ENCODE results near the gene ASAP3.

Gene ASAP3

GRCh38 chr1:23449958-23450357 lies 34.0 kb downstream of the ASAP3 start:
- DNase-seq (ENCODE audit: low read depth), result no peak

GRCh38 chr1:23449306-23449705 lies 34.7 kb downstream of the ASAP3 start:
- no peak overlapping the region for H3K4me3 ChIP-seq (ENCODE audit: low read depth, low read length)

More at GRCh38 chr1:23449958-23450357, 34.0 kb downstream of the ASAP3 start:
- TF ChIP-seq CTCF (IDR thresholded peaks at IDR 0.05; ENCODE audit: low read depth, low read length, missing control alignments), result no peak
- H3K4me3 ChIP-seq (ENCODE audit: low read depth, low read length), result no peak overlapping the region

GRCh38 chr1:23448846-23449245 lies 35.1 kb downstream of the ASAP3 start:
- H3K4me3 ChIP-seq (ENCODE audit: low read depth, low read length), result no peak overlapping the region
- no peak for DNase-seq (ENCODE audit: low read depth)
- TF ChIP-seq CTCF (IDR thresholded peaks at IDR 0.05; ENCODE audit: low read depth, low read length, missing control alignments), result no peak

More at GRCh38 chr1:23449306-23449705, 34.7 kb downstream of the ASAP3 start:
- DNase-seq (ENCODE audit: low read depth), result no peak
- no peak for TF ChIP-seq CTCF (IDR thresholded peaks at IDR 0.05; ENCODE audit: low read depth, low read length, missing control alignments)

GRCh38 chr1:23446661-23447310 lies 37.2 kb downstream of the ASAP3 start:
- DNase-seq (ENCODE audit: low read depth), result no peak
- no peak overlapping the region for H3K4me3 ChIP-seq (ENCODE audit: low read depth, low read length)
- no peak for TF ChIP-seq CTCF (IDR thresholded peaks at IDR 0.05; ENCODE audit: low read depth, low read length, missing control alignments)

GRCh38 chr1:23444596-23445390 lies 39.2 kb downstream of the ASAP3 start:
- no peak for TF ChIP-seq CTCF (IDR thresholded peaks at IDR 0.05; ENCODE audit: low read depth, low read length, missing control alignments)
- no peak overlapping the region for H3K4me3 ChIP-seq (ENCODE audit: low read depth, low read length)

GRCh38 chr1:23444104-23444533 lies 39.9 kb downstream of the ASAP3 start:
- H3K4me3 ChIP-seq (ENCODE audit: low read depth, low read length), result no peak overlapping the region
- TF ChIP-seq CTCF (IDR thresholded peaks at IDR 0.05; ENCODE audit: low read depth, low read length, missing control alignments), result no peak
- DNase-seq (ENCODE audit: low read depth), result no peak

More at GRCh38 chr1:23444596-23445390, 39.2 kb downstream of the ASAP3 start:
- DNase-seq (ENCODE audit: low read depth), result no peak

All from GM12864 (cell line).